GM12891 (cell line): ENCODE results near the gene ZC3H13.

Source experiments
- POLR2A ChIP-seq: IDR thresholded peaks from 2 replicates; pipeline ENCODE4 v1.6.1; 2011; ENCODE audit warnings: low read depth, low read length, control low read depth
- POLR2AphosphoS5 ChIP-seq: IDR thresholded peaks from 2 replicates; pipeline ENCODE4 v1.6.1; 2011; ENCODE audit warnings: low read depth, low read length, control low read depth
- POU2F2 ChIP-seq: IDR thresholded peaks from 2 replicates; pipeline ENCODE4 v1.6.1; 2011; ENCODE audit warnings: low read depth, mild to moderate bottlenecking, control low read depth, low read length, moderate library complexity
- TAF1 ChIP-seq: IDR thresholded peaks from 2 replicates; pipeline ENCODE4 v1.6.1; 2011; ENCODE audit warnings: low read depth, low read length, control low read depth

- TF ChIP-seq POU2F2 (no peak), POLR2A (no peak), POLR2AphosphoS5 (no peak), TAF1 (no peak)
Measured at GRCh38 chr13:46022481-46022880, 30.1 kb downstream of the ZC3H13 start.
